Heart left ventricle (tissue), 16 donors: ENCODE data around the gene TBC1D5. TPM values are rescaled to one million over a fixed set of nuclear protein-coding genes. Genes with fewer than 3 reads are reported as not detected.

Experiments
- ATAC-seq, 4 donors: fragments of 200-7000 bp; cut with Tn5 transposase; one replicate each; pipeline ENCODE4 v1.9.1; 2020 to 2022; ENCODE audit warnings: moderate library complexity in 4 of 4, mild to moderate bottlenecking in 3 of 4, moderate number of reproducible peaks in 1 of 4
- DNase-seq, 5 donors: peaks; one replicate each; pipeline ENCODE4 v3.0.0-alpha.2; 2020
- H3K27ac ChIP-seq, 12 donors: fragments of 200-600 bp; sonication (generic) in 4 of 12; one replicate each; pipeline versions ENCODE4 v1.5.0 to v1.8.0; 2016 to 2022; ENCODE audit warnings: mild to moderate bottlenecking in 2 of 12
- H3K27me3 ChIP-seq, 9 donors: fragments of 200-600 bp; sonication (generic) in 2 of 9; one replicate each; pipeline versions ENCODE4 v1.5.1 to v1.8.0; 2016 to 2022; ENCODE audit warnings: mild to moderate bottlenecking in 3 of 9
- H3K36me3 ChIP-seq, 9 donors: fragments of 200-600 bp; sonication (generic) in 2 of 9; one replicate each; pipeline versions ENCODE4 v1.5.0 to v1.8.0; 2018 to 2022; ENCODE audit warnings: mild to moderate bottlenecking in 2 of 9
- H3K4me1 ChIP-seq, 12 donors: fragments of 200-600 bp; sonication (generic) in 4 of 12; one replicate each; pipeline versions ENCODE4 v1.5.0 to v1.8.0; 2016 to 2022; ENCODE audit warnings: mild to moderate bottlenecking in 3 of 12
- H3K4me3 ChIP-seq, 12 donors: fragments of 200-600 bp; sonication (generic) in 4 of 12; one replicate each; pipeline versions ENCODE4 v1.5.0 to v1.8.0; 2017 to 2022; ENCODE audit warnings: mild to moderate bottlenecking in 9 of 12, moderate library complexity in 4 of 12
- H3K9me3 ChIP-seq, 12 donors: fragments of 200-600 bp; sonication (generic) in 4 of 12; one replicate each; pipeline versions ENCODE4 v1.5.0 to v1.8.0; 2016 to 2022; ENCODE audit warnings: mild to moderate bottlenecking in 1 of 12
- CTCF ChIP-seq, 12 donors: fragments of 200-600 bp; sonication (generic) in 4 of 12; IDR thresholded peaks; one replicate each; pipeline versions ENCODE4 v1.5.0 to v1.8.0; 2018 to 2022; ENCODE audit warnings: antibody characterized with exemption in 12 of 12, mild to moderate bottlenecking in 5 of 12
- POLR2A ChIP-seq, 2 donors: fragments of 450-650 bp; IDR thresholded peaks; one replicate each; pipeline ENCODE4 v1.6.1; 2017; ENCODE audit warnings: antibody characterized with exemption in 2 of 2, mild to moderate bottlenecking in 2 of 2, moderate library complexity in 2 of 2
- WGBS, 4 donors: extraction: QIAGEN DNeasy Blood & Tissue Kit in 2 of 4; methylation state at CpG; one replicate each; pipeline versions ENCODE4 v1.1.5 to v1.1.7; 2013 to 2018; 5-methylcytosine and 5-hydroxymethylcytosine counted together
- intact Hi-C, 10 donors: fragments of 100-400 bp; cut with DNase I; formaldehyde crosslinking; loops; one replicate each; pipeline versions ENCODE4 v1.11.1 to v1.14.2; 2022
- polyA plus RNA-seq, 2 donors: library from polyadenylated mRNA; stranded (reverse); fragments of 200-250 nt; gene quantifications; one replicate each; pipeline ENCODE4 v1.2.3, GENCODE V29; 2013
- total RNA-seq, 9 donors: library from RNA; depleted of rRNA in 2 of 9; stranded (reverse); fragments of >200 nt in 2 of 9; fragmentation: NEBNext Ultra II Directional in 3 of 9; extraction: Animal tissue kit (Norgen Biotek cat#: 25700) in 3 of 9; gene quantifications; one replicate each; pipeline versions ENCODE4 v1.1.0 to v1.2.4, GENCODE V29; 2016 to 2023
- donor health status: ischemic (EF 13 %, LVEDD 7.1; RV severe dilation, severe dysfunction).
- donor health status: healthy with polysubstance abuse.
- donor health status: DM: no; HTN: yes; CAD: no.
- donor health status: DM: no; HTN: no; CAD: no.
- donor health status: ischemic (EF 25% LVEDD 6.9; RV normal size, moderate dysfunction).
- donor health status: ischemic (EF 25% LVEDD 5.7; RV mildly dilated, moderate dysfunction).
- donor health status: healthy.
- donor health status: DM: yes; HTN: yes; CAD: no.
- donor health status: ischemic (EF 35%, LVEDD 5.7; RV mildly dilated, moderate dysfunction).
- donor health status: nonischemic (EF 11% LVEDD 7.7; RV severe dilation, severe dysfunction).
- donor health status: DM: yes; HTN: yes; CAD: no.
- donor health status: PGD.
- donor health status: ischemic (EF 29% LVEDD 5.4; RV normal size, mild dysfunction).
- donor health status: nonischemic (EF 23%, LVEDD 6.1; RV moderate dilation, normal function).

The TBC1D5 gene
- total and polyA plus RNA-seq, 11 donors, result 5.8 to 48.3 (median 31.1) TPM

- TF ChIP-seq CTCF (IDR thresholded peaks at IDR 0.05) (no peak), POLR2A (IDR thresholded peaks at IDR 0.05) (no peak)
- WGBS, 4 donors, result 91 to 97% (median 95%) methylated on average over 4 of the region's 4 CpGs
- Histone ChIP-seq H3K27me3 (no peaks in the 10 kb centered on the region), H3K27ac (no peak overlapping the region), H3K9me3 (peaks cover 0 to 9% (median 0%) of the 10 kb centered on the region in 12 donors), H3K4me1 (peaks cover 0 to 3% (median 0%) of the 10 kb centered on the region in 12 donors), H3K4me3 (no peak overlapping the region), H3K36me3 (no peaks in the 10 kb centered on the region)
- no peak for ATAC-seq
- intact Hi-C loops, result loop anchor here in 8 of 10 donors (5.0 to 10.0 kb wide), 4 partner anchors 248 to 408 kb away; no protein-coding TSS in a partner anchor
- no peak for DNase-seq
Observed at GRCh38 chr3:17433876-17434275, 308.6 kb downstream of the TBC1D5 start.

DNA sequence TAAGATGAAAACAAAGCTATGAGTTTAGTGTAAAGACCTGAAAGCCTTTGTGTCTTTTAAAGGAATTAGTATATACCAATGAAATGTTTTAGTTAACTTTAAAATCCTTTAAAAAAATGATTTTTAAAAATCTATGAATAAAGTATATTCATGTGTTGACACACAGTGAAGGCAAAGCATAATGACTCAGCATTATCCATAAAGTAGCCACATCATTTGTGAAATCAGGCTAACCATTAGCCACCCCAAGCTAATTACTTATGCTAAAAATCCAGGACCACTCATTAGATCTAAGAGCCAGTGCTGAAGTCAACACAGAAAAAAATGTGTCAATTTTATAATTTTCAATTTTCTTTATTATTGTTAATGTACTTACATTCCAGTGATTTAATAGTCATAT lies 310.2 kb downstream of the TBC1D5 start:
- Histone ChIP-seq H3K4me1 (peaks cover 0 to 3% (median 0%) of the 10 kb centered on the region in 12 donors), H3K9me3 (no peaks in the 10 kb centered on the region), H3K27me3 (no peaks in the 10 kb centered on the region), H3K4me3 (no peak overlapping the region), H3K36me3 (no peaks in the 10 kb centered on the region), H3K27ac (no peak overlapping the region)
- no peak for TF ChIP-seq POLR2A (IDR thresholded peaks at IDR 0.05)
- no peak for TF ChIP-seq CTCF (IDR thresholded peaks at IDR 0.05)
- ATAC-seq (no peak), DNase-seq (no peak)
- intact Hi-C loops, result loop anchor here in 8 of 10 donors (5.0 to 10.0 kb wide), 4 partner anchors 250 to 410 kb away; no protein-coding TSS in a partner anchor

DNA sequence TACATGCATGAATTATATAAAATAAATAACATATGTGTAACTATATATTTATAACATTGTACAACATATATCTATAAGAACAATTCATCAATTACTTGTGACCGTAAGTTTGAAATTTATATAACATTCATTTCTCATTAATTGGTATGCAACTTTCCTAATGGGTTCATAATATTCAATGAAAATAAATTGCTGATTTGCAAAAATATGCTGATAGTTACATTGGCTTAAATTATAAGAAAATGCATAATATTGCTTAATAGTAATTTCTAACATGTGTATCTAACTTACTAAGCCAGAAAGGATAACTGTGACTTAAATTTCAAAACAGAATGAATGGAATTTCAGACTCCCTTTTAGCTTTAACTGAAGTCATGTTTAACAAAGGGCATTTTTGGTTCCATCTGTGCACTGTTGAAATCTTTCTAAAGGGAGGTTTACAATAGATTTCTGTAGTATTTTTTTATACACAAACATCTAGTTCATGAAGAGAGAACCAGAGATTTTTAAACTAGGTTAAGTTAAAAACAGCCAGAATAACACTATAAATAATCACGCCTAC lies 310.9 kb downstream of the TBC1D5 start:
- H3K27me3 ChIP-seq, result no peaks in the 10 kb centered on the region
- 94 to 100% (median 96%) methylated on average over 2 of the region's 2 CpGs for WGBS, 4 donors
- intact Hi-C loops, result loop anchor here (1.0 to 10.0 kb wide), 7 partner anchors 251 to 411 kb away; no protein-coding TSS in a partner anchor
- H3K4me1 ChIP-seq, result peaks cover 0 to 3% (median 0%) of the 10 kb centered on the region in 12 donors
- no peak for ATAC-seq
- no peaks in the 10 kb centered on the region for H3K36me3 ChIP-seq
- TF ChIP-seq CTCF (IDR thresholded peaks at IDR 0.05), result no peak
- TF ChIP-seq POLR2A (IDR thresholded peaks at IDR 0.05), result no peak
- DNase-seq, result no peak
- no peaks in the 10 kb centered on the region for H3K9me3 ChIP-seq
- H3K27ac ChIP-seq, result no peak overlapping the region
- H3K4me3 ChIP-seq, result no peak overlapping the region

- 11 to 23% (median 18%) methylated on average over 2 of the region's 2 CpGs for WGBS, 4 donors
- DNase-seq (no peak), ATAC-seq (peak in 1 of 4 donors; percentile 73)
- no peak overlapping the region for H3K4me3 ChIP-seq
- no peaks in the 10 kb centered on the region for H3K36me3 ChIP-seq
- no peaks in the 10 kb centered on the region for H3K27me3 ChIP-seq
- no peaks in the 10 kb centered on the region for H3K9me3 ChIP-seq
- TF ChIP-seq CTCF (IDR thresholded peaks at IDR 0.05) (peak; percentile 24 to 70 (median 54)), POLR2A (IDR thresholded peaks at IDR 0.05) (no peak)
- no peak overlapping the region for H3K27ac ChIP-seq
- H3K4me1 ChIP-seq, result peaks cover 0 to 3% (median 0%) of the 10 kb centered on the region in 12 donors
- intact Hi-C loops, result loop anchor here (1.0 to 10.0 kb wide), 7 partner anchors 251 to 411 kb away; no protein-coding TSS in a partner anchor
Observed at GRCh38 chr3:17431004-17431403, 311.4 kb downstream of the TBC1D5 start.
